Measurements from ENCODE around the gene SEMA6C. TPM values are rescaled to one million over a fixed set of nuclear protein-coding genes. Genes with fewer than 3 reads are reported as not detected.

Gene SEMA6C
- total RNA-seq, 1 donor from 2014 or later = 119 TPM

GRCh38 chr1:151143057-151143435 is 3.4 kb downstream of the SEMA6C start:
- TF ChIP-seq CTCF (IDR thresholded peaks at IDR 0.05; ENCODE audit: partially characterized antibody, unreplicated experiment) = no peak
- Mint-ChIP-seq H3K27me3 (ENCODE audit: unreplicated experiment) (peaks cover 7% of the 10 kb centered on the region), H3K36me3 (ENCODE audit: unreplicated experiment) (no peaks in the 10 kb centered on the region), H3K4me3 (ENCODE audit: unreplicated experiment) (peak overlapping the region; percentile 99), H3K4me1 (ENCODE audit: low read depth, unreplicated experiment) (peaks cover 26% of the 10 kb centered on the region), H3K27ac (ENCODE audit: unreplicated experiment) (no peak overlapping the region), H3K9me3 (ENCODE audit: unreplicated experiment) (peaks cover 4% of the 10 kb centered on the region)
- no peak for DNase-seq

DNA sequence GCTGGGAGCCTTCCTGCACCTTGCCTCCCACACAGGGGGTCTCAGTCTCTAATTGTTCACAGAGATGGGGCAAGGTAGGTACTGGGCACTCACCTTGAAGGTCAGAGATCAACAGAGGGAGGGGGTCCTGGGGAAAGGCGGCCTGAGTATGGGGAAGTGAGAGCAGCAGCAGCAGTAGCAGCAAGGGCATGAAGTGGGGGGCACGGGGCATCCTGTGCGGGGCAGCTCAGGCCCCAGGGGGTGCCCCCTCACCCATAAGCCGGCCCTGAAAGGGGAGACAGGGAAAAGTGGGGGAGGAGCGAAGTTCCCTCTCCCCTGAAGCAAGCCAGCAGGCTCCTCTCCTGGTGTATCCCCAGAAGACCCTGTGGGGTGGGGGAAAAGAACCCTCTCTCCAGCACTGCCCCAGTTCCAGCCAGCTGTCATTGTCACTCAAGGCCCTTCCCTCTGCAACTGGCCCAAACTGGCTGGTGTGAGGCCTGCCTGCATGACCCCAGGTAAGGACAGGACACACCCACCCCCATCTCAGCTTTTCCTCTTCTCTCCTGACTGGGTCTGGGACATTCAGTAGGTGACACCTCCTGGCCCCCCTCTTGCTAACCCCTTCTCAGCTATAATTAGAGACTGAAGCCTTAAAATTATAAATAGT is 3.9 kb downstream of the SEMA6C start:
- no peak for TF ChIP-seq CTCF (IDR thresholded peaks at IDR 0.05; ENCODE audit: partially characterized antibody, unreplicated experiment)
- peaks cover 24% of the 10 kb centered on the region for H3K4me1 Mint-ChIP-seq (ENCODE audit: low read depth, unreplicated experiment)
- no peak overlapping the region for H3K27ac Mint-ChIP-seq (ENCODE audit: unreplicated experiment)
- peaks cover 7% of the 10 kb centered on the region for H3K27me3 Mint-ChIP-seq (ENCODE audit: unreplicated experiment)
- peak overlapping the region; percentile 99 for H3K4me3 Mint-ChIP-seq (ENCODE audit: unreplicated experiment)
- H3K36me3 Mint-ChIP-seq (ENCODE audit: unreplicated experiment) = no peaks in the 10 kb centered on the region
- H3K9me3 Mint-ChIP-seq (ENCODE audit: unreplicated experiment) = peaks cover 4% of the 10 kb centered on the region
- no peak for DNase-seq

DNA sequence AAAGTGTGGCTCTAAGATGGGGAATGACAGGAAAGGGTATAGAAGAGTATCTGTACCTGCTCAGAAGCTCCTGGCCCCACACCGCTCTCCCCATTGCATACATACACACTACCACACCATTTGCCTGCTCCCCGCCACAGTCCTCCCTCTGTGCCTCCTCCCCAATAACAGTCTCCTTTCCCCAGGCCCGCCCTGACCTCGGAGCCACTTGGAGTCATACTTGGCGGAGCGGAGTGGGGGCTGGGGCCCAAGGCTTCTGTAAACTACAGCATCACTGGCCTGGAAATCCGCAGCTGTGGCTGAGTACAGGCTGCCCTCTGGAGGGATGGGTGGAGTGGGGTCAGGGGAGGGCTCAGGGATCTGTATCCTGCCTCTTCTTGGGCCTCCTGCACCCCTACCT is 8.6 kb downstream of the SEMA6C start:
- H3K27me3 Mint-ChIP-seq (ENCODE audit: unreplicated experiment) = peaks cover 17% of the 10 kb centered on the region
- H3K4me1 Mint-ChIP-seq (ENCODE audit: low read depth, unreplicated experiment) = no peaks in the 10 kb centered on the region
- H3K36me3 Mint-ChIP-seq (ENCODE audit: unreplicated experiment) = peaks cover 13% of the 10 kb centered on the region
- no peak for TF ChIP-seq CTCF (IDR thresholded peaks at IDR 0.05; ENCODE audit: partially characterized antibody, unreplicated experiment)
- H3K9me3 Mint-ChIP-seq (ENCODE audit: unreplicated experiment) = peaks cover 5% of the 10 kb centered on the region
- H3K4me3 Mint-ChIP-seq (ENCODE audit: unreplicated experiment) = no peak overlapping the region
- H3K27ac Mint-ChIP-seq (ENCODE audit: unreplicated experiment) = no peak overlapping the region
- no peak for DNase-seq

DNA sequence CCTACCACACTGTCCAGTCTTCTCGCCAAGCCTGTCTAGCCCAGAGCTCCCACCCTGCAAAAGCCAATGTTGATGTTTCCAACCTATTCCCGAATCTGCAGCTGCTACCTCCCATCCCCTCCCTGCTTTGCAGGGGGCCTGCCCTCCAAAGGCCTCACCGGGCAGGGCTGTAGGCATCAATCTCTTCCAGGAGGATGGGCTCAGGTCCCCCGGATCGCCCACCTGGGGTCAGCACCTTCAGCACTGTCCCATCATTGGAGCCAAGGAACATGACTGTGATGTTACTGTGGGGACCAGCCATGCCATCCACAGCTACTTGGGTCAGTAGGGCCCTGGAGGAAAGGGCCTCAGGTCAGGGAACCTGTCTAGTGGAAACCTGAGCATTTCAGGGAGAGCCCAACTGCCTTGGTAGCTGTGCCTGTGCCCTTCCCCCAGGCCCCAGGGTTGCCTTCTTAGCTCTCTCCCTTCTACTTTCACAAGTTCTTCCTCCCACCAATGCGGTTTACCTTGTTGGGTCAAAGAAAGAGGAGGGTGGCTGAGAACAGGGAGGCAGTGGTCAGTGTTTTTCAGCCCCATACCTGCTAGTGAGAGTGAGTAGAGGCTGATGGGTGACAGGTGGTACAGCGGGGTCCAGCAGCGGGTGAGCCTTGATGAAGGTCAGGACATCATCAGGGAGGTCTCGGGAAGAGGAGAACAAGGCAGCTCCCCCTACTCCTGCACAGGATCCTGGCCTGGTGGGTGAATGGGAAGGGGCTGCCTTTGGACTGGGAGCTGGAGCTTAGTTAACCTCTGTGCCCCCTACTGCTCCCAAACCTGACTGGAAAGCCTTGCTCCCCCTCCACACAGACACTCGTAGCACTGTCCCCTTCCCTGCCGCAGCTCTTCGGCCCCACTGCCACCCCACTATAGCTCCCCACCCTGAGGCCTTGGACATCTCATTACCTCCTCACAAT is 10.7 kb downstream of the SEMA6C start:
- H3K27me3 Mint-ChIP-seq (ENCODE audit: unreplicated experiment) = peaks cover 24% of the 10 kb centered on the region
- H3K4me3 Mint-ChIP-seq (ENCODE audit: unreplicated experiment) = no peak overlapping the region
- no peak overlapping the region for H3K27ac Mint-ChIP-seq (ENCODE audit: unreplicated experiment)
- peaks cover 13% of the 10 kb centered on the region for H3K36me3 Mint-ChIP-seq (ENCODE audit: unreplicated experiment)
- peaks cover 9% of the 10 kb centered on the region for H3K9me3 Mint-ChIP-seq (ENCODE audit: unreplicated experiment)
- TF ChIP-seq CTCF (IDR thresholded peaks at IDR 0.05; ENCODE audit: partially characterized antibody, unreplicated experiment) = no peak
- peaks cover 6% of the 10 kb centered on the region for H3K4me1 Mint-ChIP-seq (ENCODE audit: low read depth, unreplicated experiment)
- no peak for DNase-seq

- H3K4me1 Mint-ChIP-seq (ENCODE audit: low read depth, unreplicated experiment) = peaks cover 9% of the 10 kb centered on the region
- peaks cover 13% of the 10 kb centered on the region for H3K36me3 Mint-ChIP-seq (ENCODE audit: unreplicated experiment)
Measured at GRCh38 chr1:151134991-151135390, 11.4 kb downstream of the SEMA6C start.

More at GRCh38 chr1:151134991-151135390, 11.4 kb downstream of the SEMA6C start:
- DNase-seq = no peak
- Mint-ChIP-seq H3K27ac (ENCODE audit: unreplicated experiment) (no peak overlapping the region), H3K27me3 (ENCODE audit: unreplicated experiment) (peaks cover 24% of the 10 kb centered on the region), H3K4me3 (ENCODE audit: unreplicated experiment) (no peak overlapping the region), H3K9me3 (ENCODE audit: unreplicated experiment) (peaks cover 9% of the 10 kb centered on the region)
- no peak for TF ChIP-seq CTCF (IDR thresholded peaks at IDR 0.05; ENCODE audit: partially characterized antibody, unreplicated experiment)
